PFSK-1 (cell line): ENCODE results near the gene TNPO1.

Source experiments
- POLR2AphosphoS5 ChIP-seq: IDR thresholded peaks from 2 replicates; pipeline ENCODE4 v1.6.1; 2012; ENCODE audit warnings: low read depth, mild to moderate bottlenecking, control low read depth, low read length, moderate library complexity
- SIN3A ChIP-seq: IDR thresholded peaks from 2 replicates; pipeline ENCODE4 v1.6.1; 2012; ENCODE audit warnings: mild to moderate bottlenecking, low read length, moderate library complexity, borderline replicate concordance; ENCODE audit not compliant: insufficient read depth
- TF ChIP-seq, protein P1 (sequence below), 2 experiments: IDR thresholded peaks; 2 replicates each; pipeline versions ENCODE4 v1.6.1 to v1.8.0; 2011 to 2012; ENCODE audit warnings: low read depth in 2 of 2, low read length in 2 of 2, control low read depth in 1 of 2, inconsistent platforms in 1 of 2, mild to moderate bottlenecking in 1 of 2, moderate library complexity in 1 of 2; ENCODE audit not compliant: insufficient read depth in 1 of 2

GRCh38 chr5:72882989-72883388, 66.5 kb downstream of the TNPO1 start:
- TF ChIP-seq, protein P1, sequence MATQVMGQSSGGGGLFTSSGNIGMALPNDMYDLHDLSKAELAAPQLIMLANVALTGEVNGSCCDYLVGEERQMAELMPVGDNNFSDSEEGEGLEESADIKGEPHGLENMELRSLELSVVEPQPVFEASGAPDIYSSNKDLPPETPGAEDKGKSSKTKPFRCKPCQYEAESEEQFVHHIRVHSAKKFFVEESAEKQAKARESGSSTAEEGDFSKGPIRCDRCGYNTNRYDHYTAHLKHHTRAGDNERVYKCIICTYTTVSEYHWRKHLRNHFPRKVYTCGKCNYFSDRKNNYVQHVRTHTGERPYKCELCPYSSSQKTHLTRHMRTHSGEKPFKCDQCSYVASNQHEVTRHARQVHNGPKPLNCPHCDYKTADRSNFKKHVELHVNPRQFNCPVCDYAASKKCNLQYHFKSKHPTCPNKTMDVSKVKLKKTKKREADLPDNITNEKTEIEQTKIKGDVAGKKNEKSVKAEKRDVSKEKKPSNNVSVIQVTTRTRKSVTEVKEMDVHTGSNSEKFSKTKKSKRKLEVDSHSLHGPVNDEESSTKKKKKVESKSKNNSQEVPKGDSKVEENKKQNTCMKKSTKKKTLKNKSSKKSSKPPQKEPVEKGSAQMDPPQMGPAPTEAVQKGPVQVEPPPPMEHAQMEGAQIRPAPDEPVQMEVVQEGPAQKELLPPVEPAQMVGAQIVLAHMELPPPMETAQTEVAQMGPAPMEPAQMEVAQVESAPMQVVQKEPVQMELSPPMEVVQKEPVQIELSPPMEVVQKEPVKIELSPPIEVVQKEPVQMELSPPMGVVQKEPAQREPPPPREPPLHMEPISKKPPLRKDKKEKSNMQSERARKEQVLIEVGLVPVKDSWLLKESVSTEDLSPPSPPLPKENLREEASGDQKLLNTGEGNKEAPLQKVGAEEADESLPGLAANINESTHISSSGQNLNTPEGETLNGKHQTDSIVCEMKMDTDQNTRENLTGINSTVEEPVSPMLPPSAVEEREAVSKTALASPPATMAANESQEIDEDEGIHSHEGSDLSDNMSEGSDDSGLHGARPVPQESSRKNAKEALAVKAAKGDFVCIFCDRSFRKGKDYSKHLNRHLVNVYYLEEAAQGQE (IDR thresholded peaks at IDR 0.05; ENCODE audit: insufficient read depth in 1 of 2, low read depth in 2 of 2, low read length in 2 of 2), result no peak
- TF ChIP-seq POLR2AphosphoS5 (no peak), SIN3A (no peak)
